ENCODE results near the gene GNG12. TPM values are rescaled to one million over a fixed set of nuclear protein-coding genes. Genes with fewer than 3 reads are reported as not detected.

GNG12 gene
- total and polyA plus RNA-seq, 8 donors = 21.7 to 189 (median 59.6) TPM

GRCh38 chr1:67861856-67862516 lies 28.7 kb upstream of the GNG12 start:
- Histone ChIP-seq H3K9me3 (no peaks in the 10 kb centered on the region), H3K4me3 (no peak overlapping the region), H3K27ac (no peak overlapping the region), H3K4me1 (no peaks in the 10 kb centered on the region), H3K27me3 (no peaks in the 10 kb centered on the region), H3K36me3 (no peaks in the 10 kb centered on the region)
- intact Hi-C loops (cut with DNase I; ENCODE audit: low total_unique reads) = no loop called here
- TF ChIP-seq EP300 (IDR thresholded peaks at IDR 0.05) = no peak
- TF ChIP-seq POLR2AphosphoS5 (IDR thresholded peaks at IDR 0.05) = no peak
- no peak for TF ChIP-seq POLR2A (IDR thresholded peaks at IDR 0.05)
- TF ChIP-seq CTCF (IDR thresholded peaks at IDR 0.05) = no peak
- no peak for DNase-seq
- WGBS, 5 donors = 41 to 79% (median 59%) methylated on average over 1 of the region's 1 CpG

- no peak for DNase-seq
- Histone ChIP-seq H3K27me3 (no peaks in the 10 kb centered on the region), H3K36me3 (no peaks in the 10 kb centered on the region), H3K27ac (no peak overlapping the region), H3K4me1 (no peaks in the 10 kb centered on the region), H3K4me3 (no peak overlapping the region), H3K9me3 (no peaks in the 10 kb centered on the region)
- TF ChIP-seq EP300 (IDR thresholded peaks at IDR 0.05) (no peak), POLR2AphosphoS5 (IDR thresholded peaks at IDR 0.05) (no peak), POLR2A (IDR thresholded peaks at IDR 0.05) (no peak), CTCF (IDR thresholded peaks at IDR 0.05) (no peak)
- intact Hi-C loops (cut with DNase I; ENCODE audit: low total_unique reads) = no loop called here
- WGBS, 5 donors = 63 to 78% (median 75%) methylated on average over 2 of the region's 2 CpGs
Measured at GRCh38 chr1:67860776-67861175, 27.5 kb upstream of the GNG12 start.

GRCh38 chr1:67856921-67857320 lies 23.7 kb upstream of the GNG12 start:
- 88 to 94% (median 93%) methylated on average over 4 of the region's 4 CpGs for WGBS, 5 donors
- H3K4me1 ChIP-seq = no peaks in the 10 kb centered on the region
- no peaks in the 10 kb centered on the region for H3K36me3 ChIP-seq
- intact Hi-C loops (cut with DNase I; ENCODE audit: low total_unique reads) = loop anchor here (10.0 kb wide), 1 partner anchor 488 kb away; no protein-coding TSS in a partner anchor
- H3K4me3 ChIP-seq = no peak overlapping the region
- H3K27me3 ChIP-seq = no peaks in the 10 kb centered on the region
- H3K27ac ChIP-seq = no peak overlapping the region
- no peaks in the 10 kb centered on the region for H3K9me3 ChIP-seq
- no peak for DNase-seq
- TF ChIP-seq EP300 (IDR thresholded peaks at IDR 0.05) (no peak), POLR2AphosphoS5 (IDR thresholded peaks at IDR 0.05) (no peak), POLR2A (IDR thresholded peaks at IDR 0.05) (no peak), CTCF (IDR thresholded peaks at IDR 0.05) (no peak)

- intact Hi-C loops (cut with DNase I; ENCODE audit: low total_unique reads) = loop anchor here (10.0 kb wide), 1 partner anchor 489 kb away; no protein-coding TSS in a partner anchor
- peak in 1 of 2 donors; percentile 48 for DNase-seq
- no peaks in the 10 kb centered on the region for H3K36me3 ChIP-seq
- WGBS, 5 donors = 51 to 70% (median 61%) methylated on average over 2 of the region's 2 CpGs
- H3K27ac ChIP-seq = no peak overlapping the region
- H3K27me3 ChIP-seq = no peaks in the 10 kb centered on the region
- peaks cover 0 to 2% (median under 1%) of the 10 kb centered on the region in 4 donors for H3K4me1 ChIP-seq
- H3K9me3 ChIP-seq = no peaks in the 10 kb centered on the region
- TF ChIP-seq POLR2A (IDR thresholded peaks at IDR 0.05) = no peak
- TF ChIP-seq POLR2AphosphoS5 (IDR thresholded peaks at IDR 0.05) = no peak
- TF ChIP-seq EP300 (IDR thresholded peaks at IDR 0.05) = no peak
- TF ChIP-seq CTCF (IDR thresholded peaks at IDR 0.05) = no peak
- no peak overlapping the region for H3K4me3 ChIP-seq
Measured at GRCh38 chr1:67855961-67856360, 22.7 kb upstream of the GNG12 start.

Measured in stomach (tissue), 9 donors.